Mammary epithelial cell (primary cell): ENCODE measurements around the gene RICTOR.

Experiments
- EZH2 ChIP-seq: IDR thresholded peaks from 2 replicates; pipeline ENCODE4 v1.6.1; 2012; ENCODE audit warnings: low read length, inconsistent platforms, borderline replicate concordance
- TF ChIP-seq, protein P1 (sequence below), 2 donors: IDR thresholded peaks in 1 of 2; conservative IDR thresholded peaks in 1 of 2; 2 replicates each; pipeline ENCODE4 v1.5.1; 2011 to 2012; ENCODE audit warnings: inconsistent platforms in 2 of 2, low read length in 2 of 2, mild to moderate bottlenecking in 2 of 2, control low read depth in 1 of 2, low read depth in 1 of 2; ENCODE audit not compliant: insufficient read depth in 1 of 2; ENCODE audit errors: extremely low read depth in 1 of 2

DNA sequence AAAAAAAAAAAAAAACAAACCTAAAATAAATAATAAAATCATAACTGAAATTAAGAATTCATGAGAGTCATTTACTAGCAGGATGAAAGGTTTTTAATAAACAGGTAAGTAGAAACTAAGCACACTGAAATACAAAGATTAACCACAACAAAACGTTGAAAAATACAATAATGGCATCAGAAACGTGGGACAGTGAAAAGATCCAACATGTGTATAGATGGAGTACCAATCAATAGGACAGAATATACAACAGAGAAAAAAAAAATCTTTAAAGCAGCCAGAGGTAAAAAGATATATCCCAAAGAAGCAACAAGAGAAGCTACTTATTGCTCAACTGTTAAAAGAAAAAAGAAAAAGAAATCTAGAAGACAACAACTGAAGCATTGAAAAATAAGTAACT lies 75.2 kb downstream of the RICTOR start:
- TF ChIP-seq, protein P1, sequence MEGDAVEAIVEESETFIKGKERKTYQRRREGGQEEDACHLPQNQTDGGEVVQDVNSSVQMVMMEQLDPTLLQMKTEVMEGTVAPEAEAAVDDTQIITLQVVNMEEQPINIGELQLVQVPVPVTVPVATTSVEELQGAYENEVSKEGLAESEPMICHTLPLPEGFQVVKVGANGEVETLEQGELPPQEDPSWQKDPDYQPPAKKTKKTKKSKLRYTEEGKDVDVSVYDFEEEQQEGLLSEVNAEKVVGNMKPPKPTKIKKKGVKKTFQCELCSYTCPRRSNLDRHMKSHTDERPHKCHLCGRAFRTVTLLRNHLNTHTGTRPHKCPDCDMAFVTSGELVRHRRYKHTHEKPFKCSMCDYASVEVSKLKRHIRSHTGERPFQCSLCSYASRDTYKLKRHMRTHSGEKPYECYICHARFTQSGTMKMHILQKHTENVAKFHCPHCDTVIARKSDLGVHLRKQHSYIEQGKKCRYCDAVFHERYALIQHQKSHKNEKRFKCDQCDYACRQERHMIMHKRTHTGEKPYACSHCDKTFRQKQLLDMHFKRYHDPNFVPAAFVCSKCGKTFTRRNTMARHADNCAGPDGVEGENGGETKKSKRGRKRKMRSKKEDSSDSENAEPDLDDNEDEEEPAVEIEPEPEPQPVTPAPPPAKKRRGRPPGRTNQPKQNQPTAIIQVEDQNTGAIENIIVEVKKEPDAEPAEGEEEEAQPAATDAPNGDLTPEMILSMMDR (conservative IDR thresholded peaks at IDR 0.05 in 1 of 2, IDR thresholded peaks at IDR 0.05 in 1 of 2; ENCODE audit: extremely low read depth in 1 of 2, insufficient read depth in 1 of 2, low read depth in 1 of 2, low read length in 2 of 2), result no peak
- TF ChIP-seq EZH2, result no peak
